HepG2 (cell line): ENCODE data around the gene INSYN2B.

Experiments
- POLR2A ChIP-seq, 2 experiments: IDR thresholded peaks; 2 replicates each; pipeline ENCODE4 v1.6.1; 2011; ENCODE audit warnings: low read depth in 2 of 2, low read length in 2 of 2, mild to moderate bottlenecking in 1 of 2, moderate library complexity in 1 of 2; ENCODE audit not compliant: insufficient read depth in 1 of 2
- RELA ChIP-seq: sonication (generic); formaldehyde crosslinking; IDR thresholded peaks from 2 replicates; pipeline ENCODE4 v1.4.0; 2020; ENCODE audit warnings: missing genetic modification reagents

GRCh38 chr5:170006021-170006420 is 25.7 kb upstream of the INSYN2B start:
- TF ChIP-seq POLR2A (IDR thresholded peaks at IDR 0.05; ENCODE audit: insufficient read depth in 1 of 2, low read depth in 2 of 2, low read length in 2 of 2) (no peak), RELA (CRISPR knock-in tag) (no peak)
